ENCODE data around the gene ITGA6. TPM values are rescaled to one million over a fixed set of nuclear protein-coding genes. Genes with fewer than 3 reads are reported as not detected.

ITGA6 gene
- total RNA-seq, 4 donors from 2014 or later = 22.5 to 40.6 (median 29.2) TPM

DNA sequence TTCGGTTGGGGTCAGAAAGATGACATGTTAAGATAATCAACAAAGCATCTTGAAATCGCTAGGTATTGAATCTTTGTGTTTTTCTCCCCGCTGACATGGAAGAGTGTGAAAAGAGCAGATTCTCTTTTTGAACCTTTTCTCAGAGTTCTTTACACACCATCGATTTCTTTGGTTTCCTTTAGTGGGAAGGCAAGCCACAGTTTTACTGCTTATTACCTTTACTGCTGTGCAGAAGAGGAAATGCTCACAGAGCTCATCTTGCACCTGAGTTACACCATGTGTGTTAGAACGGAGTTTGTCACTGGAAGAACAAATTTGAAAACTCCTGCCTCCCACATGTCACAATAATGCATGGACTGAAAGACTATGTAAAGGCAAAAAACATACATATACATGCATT is 83.2 kb downstream of the ITGA6 start:
- DNase-seq (no peak), ATAC-seq (no peak)
- peaks cover 0 to 7% (median 3%) of the 10 kb centered on the region in 3 donors for H3K9me3 ChIP-seq
- H3K27ac ChIP-seq = no peak overlapping the region
- intact Hi-C loops (cut with DNase I; ENCODE audit: low total_unique reads) (no loop called here), in situ Hi-C loops (cut with MboI; ENCODE audit: low sequenced_read_pairs in 4 of 4) (no loop called here)
- H3K27me3 ChIP-seq = no peaks in the 10 kb centered on the region
- no peak for TF ChIP-seq POLR2A (IDR thresholded peaks at IDR 0.05)
- TF ChIP-seq, protein P1, sequence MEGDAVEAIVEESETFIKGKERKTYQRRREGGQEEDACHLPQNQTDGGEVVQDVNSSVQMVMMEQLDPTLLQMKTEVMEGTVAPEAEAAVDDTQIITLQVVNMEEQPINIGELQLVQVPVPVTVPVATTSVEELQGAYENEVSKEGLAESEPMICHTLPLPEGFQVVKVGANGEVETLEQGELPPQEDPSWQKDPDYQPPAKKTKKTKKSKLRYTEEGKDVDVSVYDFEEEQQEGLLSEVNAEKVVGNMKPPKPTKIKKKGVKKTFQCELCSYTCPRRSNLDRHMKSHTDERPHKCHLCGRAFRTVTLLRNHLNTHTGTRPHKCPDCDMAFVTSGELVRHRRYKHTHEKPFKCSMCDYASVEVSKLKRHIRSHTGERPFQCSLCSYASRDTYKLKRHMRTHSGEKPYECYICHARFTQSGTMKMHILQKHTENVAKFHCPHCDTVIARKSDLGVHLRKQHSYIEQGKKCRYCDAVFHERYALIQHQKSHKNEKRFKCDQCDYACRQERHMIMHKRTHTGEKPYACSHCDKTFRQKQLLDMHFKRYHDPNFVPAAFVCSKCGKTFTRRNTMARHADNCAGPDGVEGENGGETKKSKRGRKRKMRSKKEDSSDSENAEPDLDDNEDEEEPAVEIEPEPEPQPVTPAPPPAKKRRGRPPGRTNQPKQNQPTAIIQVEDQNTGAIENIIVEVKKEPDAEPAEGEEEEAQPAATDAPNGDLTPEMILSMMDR (IDR thresholded peaks at IDR 0.05 in 4 of 5, conservative IDR thresholded peaks at IDR 0.05 in 1 of 5) = no peak
- no peaks in the 10 kb centered on the region for H3K36me3 ChIP-seq
- H3K4me1 ChIP-seq = no peaks in the 10 kb centered on the region
- H3K4me3 ChIP-seq = no peak overlapping the region

DNA sequence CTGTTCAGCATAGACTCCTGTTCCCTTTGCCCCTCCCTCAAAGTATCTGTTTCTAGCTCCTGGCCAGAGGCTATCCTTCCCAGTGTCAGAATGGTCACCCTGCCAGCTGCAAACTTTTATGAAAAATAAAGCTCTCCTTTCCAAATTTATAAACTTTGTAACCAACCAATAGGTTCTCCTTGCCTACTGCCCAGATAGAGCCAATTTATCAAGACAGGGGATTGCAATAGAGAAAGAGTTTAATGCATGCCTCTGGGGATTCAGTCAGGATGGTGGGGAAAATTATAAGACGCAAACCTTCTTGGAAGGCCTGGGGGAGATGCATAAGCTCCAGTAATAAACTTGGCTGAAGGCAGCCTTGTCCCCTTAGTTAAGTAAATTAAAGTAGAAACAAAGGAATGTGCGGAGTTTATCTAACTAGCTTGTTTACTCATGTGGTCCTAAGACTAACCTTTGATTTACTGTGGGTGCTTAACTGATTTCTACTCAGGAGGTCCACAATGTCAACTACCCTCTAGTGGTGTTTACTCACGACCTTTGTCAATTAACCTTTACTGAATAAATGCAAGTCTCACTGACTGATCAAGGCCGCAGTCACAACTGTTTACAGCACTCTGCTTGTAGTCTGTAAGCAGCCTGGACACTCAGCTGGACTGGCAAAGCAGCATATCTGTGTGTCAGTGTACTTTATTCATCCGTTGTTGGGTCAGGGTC is 85.6 kb downstream of the ITGA6 start:
- intact Hi-C loops (cut with DNase I; ENCODE audit: low total_unique reads) (no loop called here), in situ Hi-C loops (cut with MboI; ENCODE audit: low sequenced_read_pairs in 4 of 4) (no loop called here)
- H3K27me3 ChIP-seq = no peaks in the 10 kb centered on the region
- no peaks in the 10 kb centered on the region for H3K36me3 ChIP-seq
- ATAC-seq (no peak), DNase-seq (no peak)
- H3K9me3 ChIP-seq = peaks cover 0 to 7% (median 3%) of the 10 kb centered on the region in 3 donors
- no peak overlapping the region for H3K4me3 ChIP-seq
- no peak for TF ChIP-seq POLR2A (IDR thresholded peaks at IDR 0.05)
- no peaks in the 10 kb centered on the region for H3K4me1 ChIP-seq
- no peak overlapping the region for H3K27ac ChIP-seq

DNA sequence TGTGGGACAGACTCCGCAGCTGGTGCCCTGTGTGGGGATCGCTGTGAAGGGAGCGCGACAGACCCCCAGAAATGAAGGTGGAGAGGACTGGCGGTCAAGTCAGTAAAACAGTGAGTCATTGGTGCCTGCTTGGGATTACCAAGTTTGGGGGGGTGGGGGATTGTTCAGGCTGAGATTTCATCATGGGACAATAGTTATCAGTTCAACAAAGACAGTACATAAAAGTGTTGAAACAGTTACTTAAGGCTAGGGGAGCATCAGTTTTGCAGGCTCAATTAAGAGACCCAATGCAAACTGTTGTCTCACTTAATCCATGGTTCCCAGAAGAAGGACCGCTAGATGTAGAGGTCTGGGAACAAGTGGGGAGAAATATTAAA is 86.1 kb downstream of the ITGA6 start:
- no peak for ATAC-seq
- TF ChIP-seq, protein P1 (IDR thresholded peaks at IDR 0.05 in 4 of 5, conservative IDR thresholded peaks at IDR 0.05 in 1 of 5) = no peak
- TF ChIP-seq POLR2A (IDR thresholded peaks at IDR 0.05) = no peak
- intact Hi-C loops (cut with DNase I; ENCODE audit: low total_unique reads) (no loop called here), in situ Hi-C loops (cut with MboI; ENCODE audit: low sequenced_read_pairs in 4 of 4) (no loop called here)
- no peaks in the 10 kb centered on the region for H3K4me1 ChIP-seq
- H3K36me3 ChIP-seq = no peaks in the 10 kb centered on the region
- H3K9me3 ChIP-seq = peaks cover 0 to 7% (median 3%) of the 10 kb centered on the region in 3 donors
- no peak overlapping the region for H3K4me3 ChIP-seq
- H3K27me3 ChIP-seq = no peaks in the 10 kb centered on the region
- no peak overlapping the region for H3K27ac ChIP-seq
- no peak for DNase-seq

DNA sequence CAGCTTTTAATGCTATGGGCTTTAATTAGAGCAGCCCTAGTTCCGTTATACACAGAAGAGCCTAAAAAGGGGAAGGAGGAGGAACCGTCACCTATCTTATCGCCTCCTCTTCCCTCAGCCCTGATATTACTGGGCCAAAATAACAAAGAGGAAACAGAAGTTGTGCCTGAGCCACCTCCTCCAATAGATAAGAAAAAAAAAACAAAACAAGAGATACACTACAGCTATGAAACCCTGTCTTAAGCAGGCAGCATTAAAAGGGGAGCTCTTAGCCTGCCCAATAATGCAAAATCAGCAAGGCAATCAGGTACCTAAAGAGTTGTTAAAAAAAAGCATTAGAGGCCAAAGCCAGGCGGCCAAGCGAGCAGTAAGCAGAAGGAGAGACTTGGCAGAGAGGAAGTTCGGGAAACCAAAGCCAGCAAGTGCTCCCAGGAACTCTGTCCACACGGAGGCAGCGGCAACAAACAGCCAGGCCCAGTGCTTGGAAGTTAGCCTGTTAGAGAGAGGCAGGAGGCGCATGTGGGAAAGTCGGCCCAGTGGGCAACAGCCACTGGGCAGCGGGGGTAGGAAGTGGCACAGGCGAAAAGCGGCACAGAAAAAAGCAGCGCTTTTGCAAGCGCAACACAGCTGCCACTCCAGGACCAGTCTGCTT is 86.7 kb downstream of the ITGA6 start:
- Histone ChIP-seq H3K27ac (no peak overlapping the region), H3K4me3 (no peak overlapping the region), H3K4me1 (no peaks in the 10 kb centered on the region), H3K36me3 (no peaks in the 10 kb centered on the region), H3K9me3 (peaks cover 0 to 7% (median 3%) of the 10 kb centered on the region in 3 donors), H3K27me3 (no peaks in the 10 kb centered on the region)
- intact Hi-C loops (cut with DNase I; ENCODE audit: low total_unique reads) (no loop called here), in situ Hi-C loops (cut with MboI; ENCODE audit: low sequenced_read_pairs in 4 of 4) (no loop called here)
- TF ChIP-seq, protein P1 (IDR thresholded peaks at IDR 0.05 in 4 of 5, conservative IDR thresholded peaks at IDR 0.05 in 1 of 5) = no peak
- TF ChIP-seq POLR2A (IDR thresholded peaks at IDR 0.05) = no peak
- no peak for DNase-seq
- no peak for ATAC-seq

DNA sequence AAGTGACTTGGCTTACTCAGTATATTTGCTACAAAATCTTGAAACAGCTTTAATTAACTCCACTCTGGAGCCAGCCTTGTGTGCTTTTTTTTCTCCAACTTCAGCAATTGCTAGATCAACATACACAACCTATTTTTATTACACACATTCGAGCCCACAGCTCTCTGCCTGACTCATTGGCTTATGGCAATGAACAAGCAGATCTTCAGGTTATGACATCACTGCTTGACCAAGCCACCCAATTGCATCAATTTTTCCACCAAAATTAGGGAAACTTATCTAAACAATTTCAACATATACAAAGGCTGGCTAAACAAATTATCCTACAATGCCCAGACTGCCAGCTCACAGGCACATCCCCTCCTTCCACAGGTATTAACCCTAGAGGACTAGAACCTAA is 88.9 kb downstream of the ITGA6 start:
- H3K27me3 ChIP-seq = no peaks in the 10 kb centered on the region
- DNase-seq (no peak), ATAC-seq (no peak)
- TF ChIP-seq POLR2A (IDR thresholded peaks at IDR 0.05) = no peak
- TF ChIP-seq, protein P1 (IDR thresholded peaks at IDR 0.05 in 4 of 5, conservative IDR thresholded peaks at IDR 0.05 in 1 of 5) = no peak
- in situ Hi-C loops (cut with MboI; ENCODE audit: low sequenced_read_pairs in 4 of 4) = no loop called here
- intact Hi-C loops (cut with DNase I; ENCODE audit: low total_unique reads) = no loop called here
- H3K4me1 ChIP-seq = no peaks in the 10 kb centered on the region
- H3K9me3 ChIP-seq = peaks cover 0 to 7% (median 3%) of the 10 kb centered on the region in 3 donors
- H3K4me3 ChIP-seq = no peak overlapping the region
- H3K36me3 ChIP-seq = no peaks in the 10 kb centered on the region
- H3K27ac ChIP-seq = no peak overlapping the region

All from gastrocnemius medialis (tissue), 4 donors.